HG03060 (cell line): ENCODE data around the gene LYPD3.
A peak's percentile ranks its signal among the peaks of the same experiment; 100 is the strongest.
"Not testable (repeated sequence)": the region's sequence is repeated elsewhere in the genome, so short reads cannot be mapped to it uniquely, and the experiment has no call there.

Experiments used
- ATAC-seq: cut with Tn5 transposase; IDR thresholded peaks from one replicate; pipeline ENCODE4 v1.9.1; 2021; ENCODE audit warnings: low read depth, moderate number of reproducible peaks; ENCODE audit not compliant: unreplicated experiment

The LYPD3 gene

DNA sequence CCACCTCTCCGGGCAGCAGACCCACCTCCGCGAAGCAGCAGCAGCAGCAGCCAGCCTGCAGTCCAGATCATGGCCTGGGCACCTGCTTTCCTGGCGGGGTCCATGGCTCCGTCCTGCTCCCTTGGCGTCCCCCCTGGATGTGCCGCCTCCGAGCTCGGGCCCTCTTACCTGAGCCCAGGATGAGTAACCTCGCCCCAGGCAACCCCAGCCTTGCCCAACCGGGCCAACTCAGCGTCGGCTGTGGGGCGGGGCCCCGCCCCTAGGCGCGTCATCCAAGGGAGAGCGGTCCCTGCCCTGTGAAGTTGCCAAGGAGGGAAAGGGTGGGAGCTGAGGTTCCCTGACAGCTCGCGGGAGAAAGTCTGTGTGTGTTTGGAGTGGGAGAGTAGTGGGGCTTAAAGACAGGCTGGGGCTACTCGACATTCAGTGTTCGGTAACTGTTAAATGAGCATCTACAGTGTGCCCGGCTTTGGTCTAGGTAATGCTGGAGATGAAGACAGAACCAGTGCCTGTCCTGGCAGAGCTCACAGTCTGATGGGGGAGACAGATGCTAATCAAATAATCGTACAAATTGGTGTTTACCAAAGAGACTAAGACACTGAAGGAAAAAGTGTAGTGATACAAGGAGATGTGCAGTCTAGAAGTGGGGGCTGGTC is at the start of gene LYPD3:
Gene LYPD3 (minus strand): TSS at position 141 of the 653 bp plus-strand sequence. CDS start 37 bp downstream, at position 104.
- ATAC-seq: no peak

GRCh38 chr19:43512399-43512798 is 47.0 kb upstream of the LYPD3 start:
- not testable (repeated sequence) for ATAC-seq

- no peak for ATAC-seq
These were observed 45.9 kb upstream of the LYPD3 start for GRCh38 chr19:43511324-43511723.

DNA sequence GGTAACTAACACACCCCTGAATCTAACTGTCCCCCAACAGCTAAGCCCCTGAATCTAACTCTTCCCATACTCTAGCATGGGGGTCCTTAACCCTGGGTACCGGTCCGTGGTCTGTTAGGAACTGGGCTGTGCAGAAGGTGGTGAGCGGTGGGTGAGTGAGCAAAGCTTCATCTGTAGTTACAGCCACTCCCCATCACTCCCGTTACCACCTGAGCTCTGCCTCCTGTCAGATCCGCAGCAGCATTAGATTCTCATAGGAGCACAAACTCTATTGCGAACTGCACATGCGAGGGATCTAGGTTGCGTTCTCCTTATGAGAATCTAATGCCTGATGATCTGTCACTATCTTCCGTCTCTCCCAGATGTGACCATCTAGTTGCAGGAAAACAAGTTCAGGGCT is 45.3 kb upstream of the LYPD3 start:
- ATAC-seq: no peak

GRCh38 chr19:43507880-43508279 is 42.5 kb upstream of the LYPD3 start:
- no peak for ATAC-seq

DNA sequence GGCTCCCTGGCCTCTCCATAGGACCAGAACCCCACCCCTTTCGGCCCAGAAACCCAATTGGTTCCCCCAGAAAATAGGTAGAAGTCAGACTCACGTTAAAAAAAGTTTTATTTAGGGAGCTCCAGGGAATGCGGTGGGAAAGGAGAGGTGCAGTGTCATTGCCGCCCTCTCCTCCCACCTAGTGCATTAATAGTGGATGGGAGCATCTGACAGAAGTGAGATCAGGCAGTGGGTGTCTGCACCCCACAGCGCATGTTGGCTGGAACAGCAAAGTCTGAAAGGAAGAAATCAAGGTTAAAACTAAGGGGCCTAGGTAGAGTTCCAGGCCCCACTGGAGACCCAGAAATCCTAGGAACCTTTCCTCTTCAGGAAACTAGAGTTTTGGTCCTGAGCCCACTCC is 41.2 kb upstream of the LYPD3 start:
- ATAC-seq: no peak

GRCh38 chr19:43505941-43506340 is 40.5 kb upstream of the LYPD3 start:
- ATAC-seq: no peak

DNA sequence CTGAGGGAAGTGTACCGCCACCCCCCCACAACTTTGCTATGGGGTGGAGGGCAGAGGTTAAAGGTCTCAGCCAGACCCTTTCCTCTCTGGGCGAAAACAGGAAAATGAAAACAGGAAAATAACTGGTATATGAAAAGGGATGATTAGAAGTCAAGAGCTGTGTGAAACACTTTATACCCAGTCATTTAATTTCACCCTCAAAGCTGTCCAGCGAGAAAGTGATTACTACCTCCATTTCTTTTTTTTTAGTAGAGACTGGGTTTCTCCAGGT is 39.7 kb upstream of the LYPD3 start:
- ATAC-seq: no peak

- no peak for ATAC-seq
These were observed 39.2 kb upstream of the LYPD3 start, which contains the start of gene PHLDB3 for GRCh38 chr19:43504426-43505185. Gene PHLDB3 (minus strand): TSS chr19:43504746. CDS start chr19:43504118, 628 bp downstream.

GRCh38 chr19:43503501-43504425 is 38.4 kb upstream of the LYPD3 start:
- peak; percentile 54 for ATAC-seq

DNA sequence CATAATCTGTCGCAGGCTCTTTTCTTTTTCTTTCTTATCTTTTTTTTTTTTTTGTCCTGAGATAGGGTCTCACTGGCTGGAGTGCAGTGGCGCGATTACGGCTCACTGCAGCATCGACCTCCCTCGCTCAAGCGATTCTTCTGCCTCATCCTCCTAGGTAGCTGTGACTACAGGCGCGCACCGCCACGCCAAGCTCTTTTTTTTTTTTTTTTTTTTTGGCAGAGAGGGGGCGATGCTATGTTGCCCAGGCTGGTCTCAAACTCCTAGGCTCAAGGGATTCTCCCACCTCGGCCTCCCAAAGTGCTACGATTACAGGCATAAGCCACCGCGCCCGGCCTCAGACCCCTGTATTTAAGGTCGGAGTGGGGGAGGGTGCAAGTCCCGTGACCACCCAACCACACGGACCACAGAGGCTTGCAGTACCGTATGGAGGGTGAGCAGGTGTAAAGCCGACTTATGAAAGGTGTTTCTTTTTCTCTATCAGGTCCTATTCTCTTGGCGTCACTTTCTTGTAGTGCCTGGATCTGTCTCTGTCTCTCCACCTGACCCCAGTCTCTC is 37.1 kb upstream of the LYPD3 start:
- ATAC-seq: no peak

GRCh38 chr19:43501661-43502418 is 36.4 kb upstream of the LYPD3 start:
- ATAC-seq: no peak

GRCh38 chr19:43499042-43499441 is 33.6 kb upstream of the LYPD3 start:
- ATAC-seq: no peak

GRCh38 chr19:43498233-43498842 is 32.9 kb upstream of the LYPD3 start:
- ATAC-seq: no peak

- no peak for ATAC-seq
These were observed 31.6 kb upstream of the LYPD3 start for GRCh38 chr19:43496960-43497359.

DNA sequence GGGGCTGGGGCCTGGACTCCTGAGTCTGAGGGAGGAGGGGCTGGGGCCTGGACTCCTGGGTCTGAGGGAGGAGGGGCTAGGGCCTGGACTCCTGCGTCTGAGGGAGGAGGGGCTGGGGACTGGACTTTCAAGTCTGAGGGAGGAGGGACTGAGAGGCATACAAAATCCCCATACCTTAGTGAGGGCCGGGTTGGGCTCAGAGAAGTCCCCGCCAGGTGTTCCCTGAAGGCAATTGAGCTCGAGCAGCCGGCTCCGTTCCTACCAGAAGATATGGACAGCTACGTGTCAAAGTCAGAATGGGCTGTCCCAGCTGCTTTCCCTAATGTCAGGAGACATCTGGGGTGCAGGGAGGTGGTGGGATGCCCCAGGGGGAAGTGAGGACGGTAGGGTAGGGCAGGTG is 29.7 kb upstream of the LYPD3 start:
- no peak for ATAC-seq

GRCh38 chr19:43490759-43491158 is 25.4 kb upstream of the LYPD3 start:
- ATAC-seq: no peak

GRCh38 chr19:43489979-43490599 is 24.7 kb upstream of the LYPD3 start:
- no peak for ATAC-seq

DNA sequence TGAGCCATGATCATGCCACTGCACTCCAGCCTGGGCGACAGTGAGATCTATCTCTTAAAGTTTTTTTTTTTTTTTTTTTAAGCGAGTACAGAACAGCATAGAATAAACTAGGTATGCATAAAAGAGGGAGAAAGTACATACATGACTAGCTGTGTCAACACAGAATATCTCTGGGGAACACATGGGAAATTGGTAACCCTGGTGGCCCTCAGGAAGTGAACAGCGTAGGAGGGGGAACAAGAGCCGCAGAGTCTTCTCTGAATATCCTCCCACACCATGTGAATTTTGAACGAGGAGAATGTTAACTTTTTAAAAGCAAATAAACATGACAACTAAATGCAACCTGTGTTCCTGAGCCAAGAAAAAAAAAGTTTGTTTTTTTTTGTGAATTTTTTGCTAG is 23.9 kb upstream of the LYPD3 start:
- no peak for ATAC-seq
